ENCODE results near the gene C3orf62. TPM values are rescaled to one million over a fixed set of nuclear protein-coding genes. Genes with fewer than 3 reads are reported as not detected.

Gene C3orf62
- total RNA-seq, 1 experiment from 2014 or later = 6.9 TPM

DNA sequence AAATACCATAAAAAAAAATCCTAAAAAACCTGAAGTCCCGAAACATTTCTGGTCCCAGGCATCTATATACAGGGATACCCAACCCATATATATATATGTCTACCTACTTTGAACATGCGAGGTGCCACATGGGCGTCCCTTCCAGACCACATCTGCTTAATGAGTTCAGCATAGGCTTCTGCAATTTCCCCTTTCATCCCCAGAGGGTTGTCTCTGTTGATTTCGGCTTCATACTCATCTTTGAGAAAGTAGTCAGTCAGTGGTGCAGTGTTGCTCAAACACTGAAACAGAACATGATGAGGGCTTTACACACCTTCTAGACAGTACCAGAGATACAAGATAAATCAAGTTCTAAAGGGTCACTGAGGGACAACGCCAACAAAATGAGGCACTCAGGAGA lies 28.6 kb upstream of the C3orf62 start:
- POLR2A ChIA-PET (ENCODE audit: unreplicated experiment) = no interaction called here
- intact Hi-C loops (cut with micrococcal nuclease; ENCODE audit: unreplicated experiment) = no loop called here
- no peaks in the 10 kb centered on the region for H3K27me3 ChIP-seq (ENCODE audit: insufficient read depth, low read depth)
- no peak for TF ChIP-seq EZH2 (IDR thresholded peaks at IDR 0.05; ENCODE audit: low read depth)
- TF ChIP-seq, protein P1, sequence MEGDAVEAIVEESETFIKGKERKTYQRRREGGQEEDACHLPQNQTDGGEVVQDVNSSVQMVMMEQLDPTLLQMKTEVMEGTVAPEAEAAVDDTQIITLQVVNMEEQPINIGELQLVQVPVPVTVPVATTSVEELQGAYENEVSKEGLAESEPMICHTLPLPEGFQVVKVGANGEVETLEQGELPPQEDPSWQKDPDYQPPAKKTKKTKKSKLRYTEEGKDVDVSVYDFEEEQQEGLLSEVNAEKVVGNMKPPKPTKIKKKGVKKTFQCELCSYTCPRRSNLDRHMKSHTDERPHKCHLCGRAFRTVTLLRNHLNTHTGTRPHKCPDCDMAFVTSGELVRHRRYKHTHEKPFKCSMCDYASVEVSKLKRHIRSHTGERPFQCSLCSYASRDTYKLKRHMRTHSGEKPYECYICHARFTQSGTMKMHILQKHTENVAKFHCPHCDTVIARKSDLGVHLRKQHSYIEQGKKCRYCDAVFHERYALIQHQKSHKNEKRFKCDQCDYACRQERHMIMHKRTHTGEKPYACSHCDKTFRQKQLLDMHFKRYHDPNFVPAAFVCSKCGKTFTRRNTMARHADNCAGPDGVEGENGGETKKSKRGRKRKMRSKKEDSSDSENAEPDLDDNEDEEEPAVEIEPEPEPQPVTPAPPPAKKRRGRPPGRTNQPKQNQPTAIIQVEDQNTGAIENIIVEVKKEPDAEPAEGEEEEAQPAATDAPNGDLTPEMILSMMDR (conservative IDR thresholded peaks at IDR 0.05) = no peak
- H3K27ac ChIP-seq = no peak overlapping the region
- no peaks in the 10 kb centered on the region for H3F3A ChIP-seq (ENCODE audit: insufficient read depth, low read depth)
- 0 out of 2 replicates have a peak, but pooled peaks cover 2% of the 10 kb centered on the region for H4K20me1 ChIP-seq (ENCODE audit: insufficient read depth)
- no peaks in the 10 kb centered on the region for H3K4me1 ChIP-seq (replicated peaks; ENCODE audit: insufficient read depth)
- CTCF ChIA-PET = interaction anchor here (0.6 kb wide), 1 partner anchor 170 kb away, joined by 3 read pairs; no protein-coding TSS in a partner anchor
- H3K9me2 ChIP-seq (ENCODE audit: insufficient read depth) = no peaks in the 10 kb centered on the region
- no peaks in the 10 kb centered on the region for H3K9me3 ChIP-seq (ENCODE audit: insufficient read depth, low read depth)
- H3K4me2 ChIP-seq = no peak overlapping the region
- no peaks in the 10 kb centered on the region for H3K36me3 ChIP-seq (ENCODE audit: low read depth)
- no peak overlapping the region for H3K4me3 ChIP-seq
- DNase-seq = no peak
- H3K79me2 ChIP-seq (ENCODE audit: low read depth) = no peaks in the 10 kb centered on the region
- BruUV-seq (replicated peaks) = no TSS peak
- no peak overlapping the region for H2AFZ ChIP-seq

DNA sequence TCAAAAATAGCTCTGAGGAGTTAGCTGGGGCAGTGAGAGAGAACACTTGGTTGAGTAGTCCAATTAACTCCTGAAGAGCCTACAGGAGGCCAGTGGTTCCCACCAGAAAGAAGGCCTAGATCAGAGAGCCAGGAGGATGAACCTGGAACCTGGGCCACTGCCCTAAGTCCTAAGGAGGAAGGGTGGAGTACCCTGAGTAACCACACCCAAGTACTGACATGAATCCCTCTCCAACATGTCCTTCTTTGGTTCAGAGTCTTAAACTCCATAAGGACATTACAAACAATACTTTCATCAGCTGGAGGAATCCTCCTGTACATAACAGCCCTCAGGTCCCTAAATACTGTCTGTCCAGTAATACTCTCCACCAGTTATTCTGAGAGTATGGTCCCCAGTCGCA lies 25.6 kb upstream of the C3orf62 start:
- Histone ChIP-seq H2AFZ (no peak overlapping the region), H3K79me2 (ENCODE audit: low read depth) (no peaks in the 10 kb centered on the region), H3K4me3 (no peak overlapping the region), H3K27me3 (ENCODE audit: insufficient read depth, low read depth) (no peaks in the 10 kb centered on the region), H3K9me3 (ENCODE audit: insufficient read depth, low read depth) (no peaks in the 10 kb centered on the region), H3K27ac (no peak overlapping the region), H3F3A (ENCODE audit: insufficient read depth, low read depth) (no peaks in the 10 kb centered on the region), H3K4me1 (replicated peaks; ENCODE audit: insufficient read depth) (no peaks in the 10 kb centered on the region), H3K4me2 (no peak overlapping the region), H3K36me3 (ENCODE audit: low read depth) (no peaks in the 10 kb centered on the region; the same call in 1 of the 2 replicates), H3K9me2 (ENCODE audit: insufficient read depth) (no peaks in the 10 kb centered on the region), H4K20me1 (ENCODE audit: insufficient read depth) (no peaks in the 10 kb centered on the region)
- TF ChIP-seq, protein P1 (conservative IDR thresholded peaks at IDR 0.05) = no peak
- intact Hi-C loops (cut with micrococcal nuclease; ENCODE audit: unreplicated experiment) = no loop called here
- no peak for DNase-seq
- CTCF ChIA-PET = interaction anchor here (0.7 kb wide), 1 partner anchor 12 kb away, joined by 3 read pairs; no protein-coding TSS in a partner anchor
- POLR2A ChIA-PET (ENCODE audit: unreplicated experiment) = interaction anchor here (0.6 kb wide), 1 partner anchor 1310 kb away, joined by 4 read pairs; no protein-coding TSS in a partner anchor
- BruUV-seq (replicated peaks) = no TSS peak

DNA sequence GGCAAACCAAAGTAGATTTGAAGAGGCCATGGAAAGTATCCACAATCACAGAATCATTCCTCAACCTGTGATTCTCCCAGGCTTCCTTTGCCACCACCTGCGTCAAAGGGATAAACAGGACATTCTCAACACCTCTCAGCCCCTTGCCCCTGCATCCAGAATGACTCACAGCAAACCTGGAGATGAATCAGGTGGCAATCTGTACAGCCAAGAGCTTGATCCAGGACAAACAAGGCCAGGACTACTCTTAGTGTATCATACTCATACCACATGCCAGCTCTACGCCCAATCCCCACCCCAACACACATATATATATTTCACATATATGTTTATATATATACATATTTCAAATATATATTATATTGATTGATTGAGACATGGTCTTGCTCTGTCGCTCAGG lies 23.6 kb upstream of the C3orf62 start:
- ChIA-PET POLR2A (ENCODE audit: unreplicated experiment) (interaction anchor here (0.6 kb wide), 1 partner anchor 138 kb away, joined by 7 read pairs; no protein-coding TSS in a partner anchor), CTCF (no interaction called here)
- no peaks in the 10 kb centered on the region; the same call in 1 of the 2 replicates for H3K36me3 ChIP-seq (ENCODE audit: low read depth)
- H3K4me3 ChIP-seq = no peak overlapping the region
- H3K27ac ChIP-seq = no peak overlapping the region
- DNase-seq = no peak
- no peaks in the 10 kb centered on the region for H4K20me1 ChIP-seq (ENCODE audit: insufficient read depth)
- BruUV-seq (replicated peaks) = no TSS peak
- no peaks in the 10 kb centered on the region for H3K9me2 ChIP-seq (ENCODE audit: insufficient read depth)
- no peak overlapping the region for H2AFZ ChIP-seq
- intact Hi-C loops (cut with micrococcal nuclease; ENCODE audit: unreplicated experiment) = no loop called here
- TF ChIP-seq, protein P1 (conservative IDR thresholded peaks at IDR 0.05) = no peak
- TF ChIP-seq EZH2 (IDR thresholded peaks at IDR 0.05; ENCODE audit: low read depth) = no peak
- H3K4me1 ChIP-seq (replicated peaks; ENCODE audit: insufficient read depth) = no peaks in the 10 kb centered on the region
- H3K4me2 ChIP-seq = no peak overlapping the region
- no peaks in the 10 kb centered on the region for H3K27me3 ChIP-seq (ENCODE audit: insufficient read depth, low read depth)
- H3F3A ChIP-seq (ENCODE audit: insufficient read depth, low read depth) = no peaks in the 10 kb centered on the region
- H3K79me2 ChIP-seq (ENCODE audit: low read depth) = no peaks in the 10 kb centered on the region
- no peaks in the 10 kb centered on the region for H3K9me3 ChIP-seq (ENCODE audit: insufficient read depth, low read depth)

Measured in PC-9 (cell line).